Globus pallidus (tissue), 1 donor: ENCODE measurements around the gene WWOX.

Experiments
- DNase-seq: peaks from one replicate; pipeline ENCODE4 v3.0.0-alpha.2; 2015; ENCODE audit warnings: low spot score

Gene WWOX

DNA sequence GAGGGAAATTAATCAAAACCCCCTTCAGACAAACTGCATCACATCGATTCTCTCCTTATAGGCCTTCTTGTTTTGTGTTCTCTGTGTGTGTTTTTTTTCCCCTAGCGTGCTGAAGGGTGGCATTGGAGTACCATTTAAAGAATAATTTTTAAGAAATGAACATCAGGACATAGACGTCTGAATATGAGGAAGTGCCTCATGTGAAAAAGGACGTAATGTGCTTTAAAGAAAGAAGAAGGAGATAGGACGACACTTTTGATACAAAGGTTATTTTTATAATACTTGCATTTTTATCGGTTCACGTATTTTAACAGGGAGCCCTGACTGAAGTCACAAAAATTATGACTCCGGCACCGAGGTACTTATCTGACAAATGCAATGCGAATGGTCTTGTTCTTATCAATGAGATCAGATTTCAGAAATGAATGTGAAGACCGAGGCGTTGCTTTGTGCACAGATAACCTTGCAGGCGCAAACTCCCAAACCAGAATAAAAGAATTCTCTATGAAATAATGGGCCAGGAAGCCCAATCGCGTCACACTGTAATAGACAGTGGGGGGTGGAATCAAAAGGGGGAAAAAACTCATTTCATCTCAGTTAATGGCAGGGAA, 894.8 kb downstream of the WWOX start:
- no peak for DNase-seq

DNA sequence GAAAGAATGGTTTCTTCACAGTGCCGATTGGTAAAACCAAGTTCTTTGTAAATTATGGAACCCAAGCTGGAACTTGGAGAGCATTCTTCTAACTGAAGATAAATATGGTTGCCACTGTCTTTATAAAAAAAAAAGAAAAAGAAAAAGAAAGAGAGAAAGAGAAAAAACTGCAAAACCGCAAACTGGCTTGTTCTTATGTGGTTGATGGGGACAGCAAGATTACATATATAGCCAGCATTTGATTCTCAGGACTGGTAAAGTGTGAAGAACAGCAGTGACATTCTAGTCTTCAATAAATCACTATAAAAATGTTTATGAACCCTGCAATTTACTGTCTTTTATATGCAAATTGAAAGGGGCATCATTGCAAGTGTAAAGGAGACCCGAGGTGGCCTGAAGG, 896.0 kb downstream of the WWOX start:
- no peak for DNase-seq

DNA sequence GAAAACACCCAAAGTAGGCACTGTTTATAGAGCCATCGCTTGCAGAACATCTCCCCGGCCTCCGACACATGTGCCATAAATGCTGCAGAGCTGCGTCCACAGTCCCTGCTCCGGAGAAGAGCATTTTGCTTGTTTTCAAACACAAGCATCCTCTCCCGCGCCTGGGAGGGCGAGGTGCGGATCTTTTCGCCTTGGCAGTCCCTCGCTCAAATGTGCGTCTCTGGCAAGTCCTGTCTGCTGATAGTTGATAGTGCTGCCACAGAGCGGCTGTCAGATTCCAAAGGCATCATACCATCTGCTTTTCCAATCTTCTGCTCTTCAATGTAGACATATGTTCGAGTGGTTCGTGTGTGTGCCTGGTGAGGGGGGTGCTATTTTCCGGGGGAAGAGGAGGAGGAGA, 897.3 kb downstream of the WWOX start:
- DNase-seq: no peak

DNA sequence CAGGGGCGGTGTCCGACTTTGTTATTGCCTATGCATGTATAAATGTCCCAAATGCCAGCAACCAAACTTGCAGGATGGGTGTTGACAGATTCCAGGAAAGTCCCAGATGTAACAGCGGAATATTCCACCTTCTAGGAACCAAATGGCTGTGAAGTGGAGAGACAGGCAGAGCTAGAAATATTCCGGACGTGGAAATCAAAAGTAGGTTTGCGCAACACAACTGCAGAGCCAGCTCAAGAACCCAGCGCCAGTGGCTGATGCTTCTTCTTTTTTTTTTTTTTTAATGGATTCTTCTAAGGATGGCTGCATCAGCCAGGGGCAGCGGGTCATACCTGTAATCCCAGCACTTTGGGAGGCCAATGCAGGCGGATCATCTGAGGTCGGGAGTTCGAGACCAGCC, 899.4 kb downstream of the WWOX start:
- no peak for DNase-seq

DNA sequence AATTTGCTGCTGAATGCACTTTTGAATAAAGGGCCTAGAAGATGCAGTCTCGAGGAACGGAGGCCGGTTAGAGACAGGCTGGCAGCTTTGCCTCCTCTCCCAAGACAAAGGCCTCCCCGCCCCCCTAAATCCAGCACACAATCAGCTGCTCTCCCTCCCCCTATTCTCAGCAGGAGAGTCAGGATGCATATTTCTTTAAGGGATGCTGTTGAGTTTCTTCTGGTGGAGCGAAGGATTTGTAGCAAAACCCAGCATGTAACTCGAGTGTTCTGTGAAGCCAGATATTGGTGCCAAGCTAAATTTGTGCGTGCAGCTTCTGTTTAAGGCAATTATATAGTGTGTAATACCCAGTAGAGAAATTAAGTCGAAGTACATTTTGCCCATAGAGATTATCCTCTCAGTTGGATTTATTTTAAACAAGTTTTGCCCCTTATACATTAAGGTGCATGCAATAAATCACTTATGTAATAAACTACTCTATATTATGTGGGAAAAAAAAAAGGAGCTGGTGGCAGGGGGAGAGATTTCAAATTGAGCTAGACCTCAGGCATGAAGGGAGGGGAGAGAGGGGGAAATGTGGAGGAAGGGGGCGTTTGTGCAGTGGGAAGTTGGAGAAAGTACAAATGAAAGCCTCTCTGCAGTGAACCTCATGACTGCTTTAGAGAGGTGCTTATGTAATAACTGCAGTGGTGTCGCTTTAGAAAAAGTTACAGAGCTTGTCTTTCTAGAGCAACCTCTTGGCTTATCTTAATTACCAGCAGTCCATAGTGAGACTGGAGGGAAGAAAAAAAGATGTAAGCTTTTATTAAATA, 901.9 kb downstream of the WWOX start:
- DNase-seq: no peak

DNA sequence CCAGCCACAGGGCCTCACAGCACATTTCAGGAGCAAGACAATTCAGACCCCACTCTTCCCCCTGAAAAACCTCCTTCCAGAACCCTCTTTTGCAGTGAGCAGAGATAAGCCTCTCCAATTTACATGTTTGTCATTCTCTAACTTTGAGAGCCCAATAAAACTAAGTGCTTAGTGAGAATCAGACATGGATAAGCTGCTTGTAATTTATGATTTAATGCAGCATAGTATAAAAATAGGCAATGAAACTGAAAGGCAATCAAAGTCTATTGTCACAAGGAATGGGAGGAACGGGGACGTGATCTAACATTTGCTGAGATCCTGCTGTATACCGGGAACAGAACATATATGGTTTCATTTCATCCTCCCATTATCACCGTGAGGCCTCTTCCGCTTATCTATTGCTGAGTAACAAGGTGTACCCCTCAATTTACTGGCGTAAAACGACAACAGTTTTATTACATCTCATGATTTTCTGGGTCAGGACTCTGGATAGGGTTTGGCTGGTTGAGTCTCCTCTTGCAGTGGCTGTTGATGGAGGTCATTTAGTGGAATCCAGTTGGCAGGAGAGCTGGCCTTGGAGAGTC, 903.7 kb downstream of the WWOX start:
- DNase-seq: no peak

DNA sequence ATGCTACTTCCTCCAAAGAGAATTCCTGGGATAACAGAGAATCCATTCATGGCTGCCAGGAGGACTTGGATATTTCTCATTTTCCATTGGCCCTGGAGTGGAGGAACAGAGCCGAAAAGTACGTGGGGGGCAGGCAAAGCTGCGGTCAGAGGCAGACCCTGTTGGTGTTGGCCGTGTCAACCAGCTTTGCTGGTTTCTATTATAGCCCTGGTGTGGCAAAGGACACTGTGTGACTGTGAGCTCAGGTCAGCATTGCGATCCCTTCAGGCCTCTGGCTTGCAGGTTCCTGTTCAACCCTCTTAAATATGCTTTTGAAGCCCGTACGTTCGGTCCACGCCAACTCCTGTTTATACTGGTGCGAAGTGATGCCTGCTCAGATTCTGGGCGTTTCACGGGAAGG, 904.9 kb downstream of the WWOX start:
- no peak for DNase-seq

DNA sequence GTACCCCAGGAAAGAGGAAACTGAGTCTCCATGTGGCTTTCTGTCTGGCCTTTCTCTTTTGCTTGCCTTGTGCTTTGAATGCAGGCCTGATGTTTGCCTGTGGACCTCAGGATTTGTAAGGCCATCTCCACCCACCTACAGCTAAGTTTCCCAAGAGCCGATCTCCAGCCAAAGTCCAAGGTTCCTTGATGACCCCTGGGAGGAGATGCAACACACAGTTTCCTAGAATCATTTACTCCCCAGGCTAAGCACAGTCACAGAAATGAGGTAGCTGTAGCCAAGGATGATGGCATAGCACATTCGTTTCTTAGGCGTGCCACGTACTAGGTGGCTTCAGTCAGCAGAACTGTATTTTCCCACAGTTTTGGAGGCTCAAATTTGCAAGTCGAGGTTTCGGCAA, 905.6 kb downstream of the WWOX start:
- DNase-seq: no peak

DNA sequence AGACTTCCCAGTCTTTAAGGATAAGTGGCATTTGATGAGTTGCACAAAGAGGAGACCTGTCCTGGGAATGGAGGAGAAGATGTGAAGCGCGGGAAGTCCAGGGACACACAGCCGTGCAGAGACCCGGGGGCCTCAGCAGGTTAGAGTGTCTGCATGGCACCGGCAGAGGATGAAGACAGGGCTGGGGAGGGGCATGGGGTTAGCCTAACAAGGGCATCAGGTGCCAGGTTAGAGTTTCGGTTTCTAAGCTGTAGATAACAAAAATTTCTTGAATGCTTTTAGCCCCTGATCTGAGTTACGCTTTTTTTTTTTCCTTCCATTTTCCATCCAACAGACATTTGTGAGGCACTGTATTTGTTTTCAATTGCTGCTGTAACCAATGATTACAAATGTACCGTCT, 906.8 kb downstream of the WWOX start:
- DNase-seq: no peak

DNA sequence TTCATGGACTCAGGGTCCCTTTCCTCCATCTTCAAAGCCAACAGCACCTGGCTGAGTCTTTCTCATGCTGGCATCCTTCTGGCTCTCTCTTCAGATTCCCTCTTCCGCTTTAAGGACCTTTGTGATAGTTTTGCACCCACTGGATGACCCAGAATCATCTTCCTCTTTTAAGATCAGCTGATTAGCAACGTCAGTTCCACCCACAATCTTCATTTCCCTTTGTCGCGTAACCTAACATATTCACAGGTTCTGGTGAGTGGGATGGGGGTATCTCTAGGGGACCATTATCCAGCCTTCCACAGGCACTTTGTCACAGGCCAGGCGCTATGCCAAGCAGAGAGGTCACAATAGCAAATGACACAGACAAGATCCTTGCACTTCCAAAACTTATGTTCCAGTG, 907.3 kb downstream of the WWOX start:
- no peak for DNase-seq

DNA sequence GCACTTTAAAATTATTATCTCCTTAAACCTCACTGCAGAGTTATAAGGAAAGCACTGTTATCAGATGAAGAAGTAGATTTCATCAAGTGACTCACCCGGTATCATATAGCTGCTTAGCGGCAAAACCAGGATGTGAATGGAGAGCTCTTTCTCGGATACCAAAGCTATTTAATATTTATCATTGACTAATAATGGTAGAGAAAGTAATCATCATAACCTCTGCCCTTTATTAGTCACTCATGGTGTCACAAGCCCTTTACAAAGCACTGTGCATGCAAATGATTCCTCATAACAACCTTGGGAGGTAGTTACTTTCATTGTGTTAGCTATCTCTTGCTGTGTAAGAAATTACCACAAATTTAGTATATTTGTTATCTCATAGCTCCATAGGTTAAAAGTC, 908.2 kb downstream of the WWOX start:
- DNase-seq: no peak

DNA sequence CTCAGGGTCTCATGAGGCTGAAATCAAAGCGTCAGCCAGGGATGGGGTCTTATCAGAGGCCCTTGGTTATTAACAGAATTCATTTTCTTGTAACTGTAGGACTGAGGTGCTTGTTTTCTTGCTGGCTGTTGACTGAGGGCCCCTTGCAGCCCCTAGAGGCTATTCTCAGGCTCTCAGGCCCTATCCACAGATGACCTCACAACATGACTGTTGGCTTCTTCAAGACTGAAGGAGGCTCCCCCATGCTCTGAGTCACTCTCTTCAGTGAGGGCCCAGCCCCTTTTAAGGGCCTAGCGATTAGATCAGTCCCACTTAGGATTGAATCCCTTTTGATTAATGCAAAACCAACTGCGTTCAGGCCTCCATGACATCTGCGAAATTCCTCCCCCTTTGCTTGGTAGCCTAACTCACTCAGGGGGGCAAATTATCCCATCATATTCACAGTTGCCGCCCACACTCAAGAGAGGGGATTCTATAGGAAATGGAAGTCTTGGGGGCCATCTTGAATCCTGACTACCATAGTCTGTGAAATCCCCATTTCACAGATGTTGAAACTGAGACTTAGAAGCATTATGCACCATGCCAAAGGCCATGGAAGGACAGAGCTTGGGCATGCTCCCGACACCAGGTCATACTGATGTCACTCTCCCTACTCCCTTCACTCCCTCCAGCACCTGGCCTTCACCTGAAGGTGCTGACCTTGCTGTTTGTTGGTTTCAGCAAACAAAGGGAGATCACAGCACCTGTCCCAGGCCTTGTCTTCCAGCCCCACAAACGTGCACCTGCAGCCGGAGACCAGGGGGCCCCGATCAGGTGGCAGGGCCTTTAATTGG, 908.8 kb downstream of the WWOX start:
- DNase-seq: no peak

DNA sequence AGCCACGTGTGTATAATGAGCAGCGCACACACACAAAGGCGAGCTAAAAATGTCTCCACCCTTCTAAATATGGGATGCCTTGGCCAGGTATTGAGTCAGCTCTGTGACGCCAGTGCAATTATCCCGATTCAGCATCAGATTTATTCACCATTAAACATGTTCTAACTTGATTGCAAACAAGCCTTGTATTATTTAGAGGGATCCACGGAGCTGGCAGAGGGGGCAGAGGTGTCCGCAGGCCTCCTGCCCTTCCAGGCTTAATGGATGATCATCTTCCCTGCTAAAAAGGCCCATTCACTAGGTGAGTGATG, 909.4 kb downstream of the WWOX start:
- no peak for DNase-seq

DNA sequence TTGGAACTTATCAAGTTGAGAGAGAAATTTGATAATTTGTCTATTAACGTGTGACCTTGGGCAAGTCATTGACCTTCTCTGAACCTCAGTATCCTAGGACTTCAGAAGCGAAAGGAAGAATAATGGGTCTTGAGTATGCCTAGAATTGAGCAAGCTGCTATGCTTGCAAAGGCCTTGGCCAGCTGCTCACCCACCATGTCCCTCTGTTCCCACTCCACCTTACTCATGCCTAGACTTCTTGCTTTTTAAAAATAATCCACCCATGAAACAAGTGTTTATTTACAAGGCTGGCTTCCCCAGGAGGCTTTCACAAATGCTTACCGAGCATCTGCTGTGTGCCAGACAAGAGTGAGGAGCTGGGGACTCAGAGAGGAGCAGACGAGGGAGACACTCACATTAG, 910.4 kb downstream of the WWOX start:
- DNase-seq: no peak

DNA sequence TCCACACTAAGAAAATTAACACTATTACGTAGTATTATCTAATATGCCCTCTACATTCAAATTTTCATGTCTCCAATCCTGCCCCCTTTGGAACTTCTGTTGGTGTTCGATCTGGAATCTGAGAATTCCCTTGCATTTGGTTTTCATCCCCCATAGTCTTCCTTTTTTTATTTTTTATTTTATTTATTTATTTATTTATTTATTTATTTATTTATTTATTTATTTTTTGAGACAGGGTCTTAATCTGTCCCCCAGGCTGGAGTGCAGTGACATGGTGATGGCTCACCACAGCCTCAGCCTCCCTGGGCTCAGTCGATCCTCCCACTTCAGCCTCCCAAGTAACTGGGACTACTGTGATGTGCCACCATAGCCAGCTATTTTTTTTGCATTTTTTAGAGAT, 911.8 kb downstream of the WWOX start:
- no peak for DNase-seq

DNA sequence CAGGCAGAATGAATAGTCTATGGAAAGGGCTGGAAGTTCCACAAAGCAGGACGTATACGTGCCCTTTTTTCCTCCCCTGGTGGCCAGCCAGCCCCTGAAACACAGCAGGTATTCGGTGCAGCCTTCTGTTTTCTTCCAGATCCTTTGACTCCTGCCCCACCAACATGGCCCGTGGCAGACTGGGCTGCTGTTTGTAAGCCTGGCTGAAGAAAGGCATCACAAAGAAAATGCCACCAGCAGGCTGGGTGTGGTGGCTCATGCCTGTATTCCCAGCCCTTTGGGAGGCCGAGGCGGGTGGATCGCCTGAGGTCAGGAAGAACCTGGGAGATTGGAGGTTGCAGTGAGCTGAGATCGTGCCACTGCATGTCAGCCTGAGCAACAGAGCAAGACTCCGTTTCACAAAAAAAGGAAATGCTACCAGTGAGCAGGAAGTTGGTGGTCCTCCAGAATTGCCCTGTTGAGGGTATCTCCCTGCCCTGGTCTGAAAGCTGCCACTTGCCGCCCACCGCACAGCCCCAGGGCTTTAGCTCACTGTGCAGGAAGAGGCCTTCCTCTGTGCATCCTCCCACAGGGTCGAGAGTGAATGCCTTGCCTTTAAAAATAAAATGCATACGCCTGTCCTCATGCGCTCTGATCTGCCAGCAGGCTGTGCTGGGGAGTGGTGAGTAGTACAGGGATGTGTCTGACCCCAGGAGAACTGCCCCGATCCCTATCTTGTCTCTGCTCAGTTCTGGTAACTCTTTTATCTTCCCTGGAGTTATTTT, 913.4 kb downstream of the WWOX start:
- no peak for DNase-seq

DNA sequence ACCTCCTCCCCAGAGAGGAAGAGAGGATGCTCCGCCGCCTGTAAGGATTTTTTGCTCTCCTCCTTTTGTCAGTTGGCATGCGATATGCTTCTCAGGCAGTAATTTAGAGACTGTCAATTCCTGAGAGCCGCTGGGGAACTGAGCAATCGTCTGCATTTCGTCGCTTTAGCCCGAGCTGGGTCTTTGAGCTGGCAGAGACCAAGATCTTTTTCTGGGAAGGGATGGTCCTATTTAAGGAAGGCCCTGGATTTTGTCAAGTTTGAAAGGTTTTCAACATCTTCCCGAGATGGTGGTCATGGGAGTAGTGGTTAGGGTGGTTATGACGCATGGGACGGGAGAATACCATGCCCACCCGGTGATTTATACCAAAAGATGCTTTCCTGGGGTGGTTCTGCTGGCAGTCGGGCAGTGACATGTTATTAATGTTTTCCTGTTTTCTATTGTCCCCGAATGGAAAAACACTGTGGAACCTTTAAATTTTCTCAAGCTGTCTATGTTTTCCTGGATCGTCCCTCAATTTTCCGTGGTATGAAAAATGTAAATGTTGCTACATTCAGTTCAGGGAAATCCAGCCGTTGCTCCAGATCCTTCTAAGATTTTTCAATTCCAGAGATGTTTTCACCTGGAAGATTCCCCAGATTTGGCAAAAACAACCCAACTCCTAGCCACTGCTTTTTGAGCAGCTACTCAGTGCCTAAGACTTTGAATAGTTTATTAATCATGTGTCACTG, 914.6 kb downstream of the WWOX start:
- no peak for DNase-seq

DNA sequence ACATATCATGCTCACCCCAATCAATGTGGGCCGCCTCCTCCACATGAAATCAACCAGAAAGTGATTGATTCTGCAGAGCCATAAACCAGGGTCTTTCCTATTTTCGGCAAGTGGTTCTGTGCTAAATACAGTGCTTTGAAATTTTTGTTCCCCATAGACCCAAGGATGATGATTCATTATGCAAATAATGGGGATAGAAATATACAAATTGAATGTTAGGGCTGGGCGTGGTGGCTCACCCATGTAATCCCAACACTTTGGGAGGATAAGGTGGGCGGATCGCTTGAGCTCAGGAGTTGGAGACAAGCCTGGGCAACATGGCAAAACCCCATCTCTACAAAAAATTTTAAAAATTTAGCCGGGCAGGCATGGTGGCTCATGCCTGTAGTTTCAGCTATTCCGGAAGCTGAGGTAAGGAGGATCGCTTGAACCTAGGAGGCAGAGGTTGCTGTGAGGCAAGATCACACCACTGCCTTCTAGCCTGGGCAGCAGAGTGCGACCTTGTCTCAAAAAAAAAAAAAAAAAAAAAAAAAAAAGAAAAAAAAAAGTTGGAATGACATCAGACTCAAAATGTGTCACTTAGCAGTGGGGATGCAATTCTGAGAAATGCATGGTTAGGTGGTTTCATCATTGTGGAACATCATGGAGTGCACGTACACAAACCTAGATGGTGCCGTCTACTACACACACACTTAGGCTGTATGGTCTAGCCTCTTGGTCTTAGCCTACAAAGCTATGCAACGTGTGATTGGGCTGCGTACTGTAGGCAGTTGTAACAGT, 919.4 kb downstream of the WWOX start:
- DNase-seq: no peak

DNA sequence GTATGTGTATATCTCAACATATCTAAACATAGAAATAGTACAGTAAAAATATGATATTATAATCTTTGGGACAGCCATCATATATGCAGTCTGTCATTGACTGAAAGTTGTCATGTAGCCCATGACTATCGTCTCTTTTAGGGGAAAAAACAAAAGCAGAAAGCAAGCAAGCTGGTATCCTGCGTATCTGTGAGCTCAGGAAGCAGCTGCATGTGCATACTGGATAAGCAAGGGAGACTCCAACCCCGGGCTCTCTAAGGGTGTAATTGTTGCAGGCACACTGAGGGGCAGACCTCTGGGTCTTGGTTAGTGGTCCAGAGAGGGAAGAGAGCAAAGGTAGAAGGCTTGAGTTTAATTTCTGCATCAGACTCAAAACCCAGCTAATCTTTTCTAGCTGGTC, 920.0 kb downstream of the WWOX start:
- DNase-seq: no peak

DNA sequence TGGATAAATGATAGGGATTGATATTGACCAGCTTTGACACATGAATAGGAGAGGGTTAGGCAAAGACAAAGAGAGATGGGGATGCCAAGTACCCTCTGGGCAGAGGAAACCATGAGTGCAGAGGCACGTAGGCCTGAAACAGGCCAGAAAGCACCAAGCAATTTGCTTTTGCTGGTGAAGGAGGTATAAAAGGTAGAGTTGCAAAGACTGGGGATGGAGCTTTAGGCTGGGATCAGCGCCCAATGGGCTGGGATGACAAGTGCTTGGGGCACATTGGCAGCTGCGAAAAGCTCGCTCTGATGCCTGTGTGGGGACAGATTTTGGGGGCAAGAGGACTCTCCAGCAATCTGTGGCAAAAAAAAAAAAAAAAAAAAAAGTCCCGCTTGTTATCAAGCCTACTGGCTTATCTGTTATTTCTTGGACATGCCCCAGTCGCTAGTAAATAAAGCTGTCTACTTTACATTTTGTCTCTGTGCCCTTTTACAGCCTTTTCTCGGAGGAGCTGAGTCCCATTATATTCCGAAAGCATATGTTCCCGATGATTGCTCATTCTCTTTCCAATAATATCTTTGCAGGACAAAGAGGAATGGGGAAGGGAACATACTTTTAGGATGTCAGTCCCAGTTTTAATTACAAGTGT, 922.7 kb downstream of the WWOX start:
- no peak for DNase-seq
